ENCODE data around the gene SLC25A6.
"Not testable (repeated sequence)": the region's sequence is repeated elsewhere in the genome, so short reads cannot be mapped to it uniquely, and the experiment has no call there.

SLC25A6 gene

GRCh38 chrX:1416327-1416784 is 24.4 kb upstream of the SLC25A6 start:
- DNase-seq (ENCODE audit: extremely low read depth in 1 of 2, low read depth in 1 of 2) = no peak

- DNase-seq (ENCODE audit: extremely low read depth in 1 of 2, low read depth in 1 of 2) = no peak
Observed at GRCh38 chrX:1412551-1413161, 20.7 kb upstream of the SLC25A6 start.

- no peak for DNase-seq (ENCODE audit: extremely low read depth in 1 of 2, low read depth in 1 of 2)
Observed at GRCh38 chrX:1411326-1411725, 19.4 kb upstream of the SLC25A6 start.

GRCh38 chrX:1407035-1407434 is 15.1 kb upstream of the SLC25A6 start:
- DNase-seq (ENCODE audit: extremely low read depth in 1 of 2, low read depth in 1 of 2) = no peak

- DNase-seq (ENCODE audit: extremely low read depth in 1 of 2, low read depth in 1 of 2) = not testable (repeated sequence)
Observed at GRCh38 chrX:1405769-1406168, 13.9 kb upstream of the SLC25A6 start.

- not testable (repeated sequence) for DNase-seq (ENCODE audit: extremely low read depth in 1 of 2, low read depth in 1 of 2)
Observed at GRCh38 chrX:1403867-1404266, 12.0 kb upstream of the SLC25A6 start.

- no peak for DNase-seq (ENCODE audit: extremely low read depth in 1 of 2, low read depth in 1 of 2)
Observed at GRCh38 chrX:1403228-1403627, 11.3 kb upstream of the SLC25A6 start.

GRCh38 chrX:1401611-1402430 is 9.9 kb upstream of the SLC25A6 start:
- no peak for DNase-seq (ENCODE audit: extremely low read depth in 1 of 2, low read depth in 1 of 2)

GRCh38 chrX:1400742-1401471 is 9.0 kb upstream of the SLC25A6 start:
- DNase-seq (ENCODE audit: extremely low read depth in 1 of 2, low read depth in 1 of 2) = no peak

GRCh38 chrX:1400049-1400448 is 8.1 kb upstream of the SLC25A6 start:
- no peak for DNase-seq (ENCODE audit: extremely low read depth in 1 of 2, low read depth in 1 of 2)

GRCh38 chrX:1398431-1399340 is 6.8 kb upstream of the SLC25A6 start:
- no peak for DNase-seq (ENCODE audit: extremely low read depth in 1 of 2, low read depth in 1 of 2)

- no peak for DNase-seq (ENCODE audit: extremely low read depth in 1 of 2, low read depth in 1 of 2)
Observed at GRCh38 chrX:1397441-1398270, 5.7 kb upstream of the SLC25A6 start.

GRCh38 chrX:1397001-1397400 is 5.1 kb upstream of the SLC25A6 start:
- DNase-seq (ENCODE audit: extremely low read depth in 1 of 2, low read depth in 1 of 2) = no peak

- no peak for DNase-seq (ENCODE audit: extremely low read depth in 1 of 2, low read depth in 1 of 2)
Observed at GRCh38 chrX:1395646-1396216, 3.8 kb upstream of the SLC25A6 start.

GRCh38 chrX:1394731-1395501 is 3.0 kb upstream of the SLC25A6 start:
- no peak for DNase-seq (ENCODE audit: extremely low read depth in 1 of 2, low read depth in 1 of 2)

GRCh38 chrX:1393871-1394615 is 2.1 kb upstream of the SLC25A6 start:
- DNase-seq (ENCODE audit: extremely low read depth in 1 of 2, low read depth in 1 of 2) = no peak

GRCh38 chrX:1392376-1393068 is 609 bp upstream of the SLC25A6 start:
- DNase-seq (ENCODE audit: extremely low read depth in 1 of 2, low read depth in 1 of 2) = peak; percentile 28 to 37

- no peak for DNase-seq (ENCODE audit: extremely low read depth in 1 of 2, low read depth in 1 of 2)
Observed at GRCh38 chrX:1391370-1391706, 575 bp downstream of the SLC25A6 start.

Data from stimulated activated CD8-positive, alpha-beta memory T cell treated with anti-CD3 and anti-CD28 coated beads, Interleukin-7, amount 100 ng/mL, for 48 hours (primary cell).